ENCODE data around the gene JPH4.

DNA sequence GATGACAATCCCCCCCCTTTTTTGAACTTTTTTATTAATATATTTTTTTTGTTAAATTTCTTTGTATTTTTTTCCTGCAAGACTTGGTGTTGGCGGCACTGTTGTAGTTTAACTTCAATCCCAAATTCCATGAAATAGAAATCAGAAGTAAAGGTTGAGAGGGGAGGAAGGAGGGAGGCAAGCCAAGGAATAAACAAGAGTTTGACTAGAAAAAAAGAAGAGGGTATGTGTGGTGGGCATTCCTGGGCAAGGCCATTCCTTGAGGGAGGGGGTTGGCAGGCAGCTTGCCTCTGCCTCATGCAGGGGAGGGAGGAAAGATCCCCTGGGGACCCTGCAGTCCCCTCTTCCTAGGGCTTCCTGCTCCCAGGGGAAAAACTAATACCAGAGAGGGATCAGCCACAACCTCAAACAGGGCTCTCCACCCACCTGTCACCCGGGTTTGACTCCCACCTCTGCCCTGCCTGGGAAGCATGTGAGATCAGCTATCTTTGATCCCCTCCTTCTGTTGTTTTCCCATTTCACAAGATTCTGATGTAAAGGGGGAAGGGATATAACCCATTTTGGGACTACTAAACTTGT is 10.5 kb downstream of the JPH4 start:
- TF ChIP-seq, protein P1, sequence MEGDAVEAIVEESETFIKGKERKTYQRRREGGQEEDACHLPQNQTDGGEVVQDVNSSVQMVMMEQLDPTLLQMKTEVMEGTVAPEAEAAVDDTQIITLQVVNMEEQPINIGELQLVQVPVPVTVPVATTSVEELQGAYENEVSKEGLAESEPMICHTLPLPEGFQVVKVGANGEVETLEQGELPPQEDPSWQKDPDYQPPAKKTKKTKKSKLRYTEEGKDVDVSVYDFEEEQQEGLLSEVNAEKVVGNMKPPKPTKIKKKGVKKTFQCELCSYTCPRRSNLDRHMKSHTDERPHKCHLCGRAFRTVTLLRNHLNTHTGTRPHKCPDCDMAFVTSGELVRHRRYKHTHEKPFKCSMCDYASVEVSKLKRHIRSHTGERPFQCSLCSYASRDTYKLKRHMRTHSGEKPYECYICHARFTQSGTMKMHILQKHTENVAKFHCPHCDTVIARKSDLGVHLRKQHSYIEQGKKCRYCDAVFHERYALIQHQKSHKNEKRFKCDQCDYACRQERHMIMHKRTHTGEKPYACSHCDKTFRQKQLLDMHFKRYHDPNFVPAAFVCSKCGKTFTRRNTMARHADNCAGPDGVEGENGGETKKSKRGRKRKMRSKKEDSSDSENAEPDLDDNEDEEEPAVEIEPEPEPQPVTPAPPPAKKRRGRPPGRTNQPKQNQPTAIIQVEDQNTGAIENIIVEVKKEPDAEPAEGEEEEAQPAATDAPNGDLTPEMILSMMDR (IDR thresholded peaks at IDR 0.05), result no peak
- TF ChIP-seq ZFX (IDR thresholded peaks at IDR 0.05; ENCODE audit: borderline replicate concordance), result no peak
